ENCODE results near the gene SYNM. TPM values are rescaled to one million over a fixed set of nuclear protein-coding genes. Genes with fewer than 3 reads are reported as not detected.
"Not testable (repeated sequence)": the region's sequence is repeated elsewhere in the genome, so short reads cannot be mapped to it uniquely, and the experiment has no call there.

Gene SYNM
- total RNA-seq, 1 donor from 2014 or later: 1.1 TPM

DNA sequence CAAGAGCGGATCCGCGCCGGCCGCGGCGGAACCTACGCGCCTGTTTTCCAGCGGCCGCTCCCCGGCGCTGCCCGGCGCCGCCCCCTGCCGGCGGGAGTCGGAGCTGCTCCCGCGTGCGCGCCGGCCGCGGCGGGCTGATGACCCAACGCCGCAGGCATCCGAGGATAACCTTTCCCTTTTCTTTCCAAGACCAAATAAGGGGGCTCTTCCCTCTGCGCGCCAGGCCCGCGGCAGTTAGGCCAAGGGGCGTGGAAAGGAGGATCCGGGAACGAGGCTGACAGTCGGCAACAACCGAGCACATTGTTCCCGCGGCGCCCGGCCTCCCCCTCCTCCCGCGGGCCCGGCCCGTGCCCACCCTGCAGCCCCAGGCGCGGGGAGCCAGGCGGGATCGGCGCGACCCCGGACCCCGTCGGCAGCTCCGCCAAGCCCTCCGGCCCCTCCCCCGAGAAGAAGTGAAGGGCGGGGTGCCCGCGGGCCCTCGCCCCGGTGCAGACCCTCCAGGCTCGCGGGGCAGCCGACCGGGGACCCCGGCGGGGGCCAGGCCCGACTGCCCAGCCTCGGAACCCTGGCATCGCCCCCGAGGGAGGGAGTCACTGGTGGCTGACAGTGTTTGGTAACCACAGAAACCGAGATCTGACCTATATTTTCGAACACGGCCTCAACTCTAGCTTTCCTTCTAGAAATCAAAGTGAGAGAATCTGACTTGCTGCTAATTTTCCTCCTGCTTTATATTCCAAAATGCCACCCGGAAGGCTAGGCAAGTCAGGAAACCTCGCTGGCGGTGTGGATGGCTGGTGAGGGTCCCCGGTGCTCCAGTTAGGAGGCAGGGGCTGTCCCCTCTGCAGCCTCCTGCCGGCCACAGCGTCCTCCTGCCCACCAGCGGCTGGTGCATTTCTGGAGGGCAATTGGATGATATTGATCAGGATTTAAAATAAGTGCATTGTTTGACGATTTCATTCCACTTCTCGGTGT, 45.6 kb upstream of the SYNM start:
- peak; percentile 83 for TF ChIP-seq CTCF (IDR thresholded peaks at IDR 0.05; ENCODE audit: unreplicated experiment)
- Mint-ChIP-seq H3K4me1 (ENCODE audit: low read depth) (peaks cover 2% of the 10 kb centered on the region), H3K9me3 (ENCODE audit: low read depth) (no peaks in the 10 kb centered on the region), H3K36me3 (ENCODE audit: insufficient read depth) (no peaks in the 10 kb centered on the region), H3K4me3 (ENCODE audit: low read depth) (peak overlapping the region; percentile 80), H3K27ac (peak overlapping the region; percentile 96), H3K27me3 (peaks cover 45% of the 10 kb centered on the region)
- peak; percentile 73 for DNase-seq (ENCODE audit: low spot score, unreplicated experiment)

- not testable (repeated sequence) for H3K27ac Mint-ChIP-seq
Observed at GRCh38 chr15:99060186-99060585, 44.7 kb upstream of the SYNM start.

DNA sequence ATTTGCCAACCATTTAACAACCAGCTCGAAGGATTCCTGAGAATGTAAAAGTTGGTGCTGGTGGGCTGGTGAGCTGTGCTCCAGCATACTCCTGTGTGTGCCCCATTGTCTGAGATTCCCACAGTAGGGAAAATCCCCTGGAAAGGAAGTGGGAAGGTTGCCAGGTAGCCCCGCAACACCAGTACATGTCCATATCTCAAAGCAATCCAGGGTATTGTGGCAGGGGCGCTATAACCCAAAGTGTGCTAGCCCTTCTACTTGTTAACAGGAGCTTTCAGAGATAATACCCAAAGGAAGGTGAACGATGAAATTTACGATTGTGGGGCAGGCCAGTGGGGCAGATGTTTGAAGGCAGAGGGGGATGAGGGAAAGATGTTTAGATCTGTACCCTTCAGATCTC, 42.7 kb upstream of the SYNM start:
- H3K9me3 Mint-ChIP-seq (ENCODE audit: low read depth): no peaks in the 10 kb centered on the region
- no peak for DNase-seq (ENCODE audit: low spot score, unreplicated experiment)
- H3K27me3 Mint-ChIP-seq: peaks cover 43% of the 10 kb centered on the region

More at GRCh38 chr15:99060186-99060585, 44.7 kb upstream of the SYNM start:
- DNase-seq (ENCODE audit: low spot score, unreplicated experiment); H3K4me1 Mint-ChIP-seq (ENCODE audit: low read depth); H3K4me3 Mint-ChIP-seq (ENCODE audit: low read depth); H3K9me3 Mint-ChIP-seq (ENCODE audit: low read depth); H3K36me3 Mint-ChIP-seq (ENCODE audit: insufficient read depth): not testable (repeated sequence)
- H3K27me3 Mint-ChIP-seq: peaks cover 45% of the 10 kb centered on the region

GRCh38 chr15:99068186-99068585, 36.7 kb upstream of the SYNM start:
- TF ChIP-seq CTCF (IDR thresholded peaks at IDR 0.05; ENCODE audit: unreplicated experiment): no peak
- Mint-ChIP-seq H3K27ac (no peak overlapping the region), H3K9me3 (ENCODE audit: low read depth) (no peaks in the 10 kb centered on the region), H3K36me3 (ENCODE audit: insufficient read depth) (no peaks in the 10 kb centered on the region), H3K4me1 (ENCODE audit: low read depth) (no peaks in the 10 kb centered on the region), H3K4me3 (ENCODE audit: low read depth) (no peak overlapping the region), H3K27me3 (peaks cover 11% of the 10 kb centered on the region)
- DNase-seq (ENCODE audit: low spot score, unreplicated experiment): no peak

More for the DNA sequence above, 42.7 kb upstream of the SYNM start:
- H3K4me3 Mint-ChIP-seq (ENCODE audit: low read depth): no peak overlapping the region
- peaks cover 2% of the 10 kb centered on the region for H3K4me1 Mint-ChIP-seq (ENCODE audit: low read depth)
- no peak for TF ChIP-seq CTCF (IDR thresholded peaks at IDR 0.05; ENCODE audit: unreplicated experiment)
- H3K27ac Mint-ChIP-seq: no peak overlapping the region
- no peaks in the 10 kb centered on the region for H3K36me3 Mint-ChIP-seq (ENCODE audit: insufficient read depth)

GRCh38 chr15:99070208-99070607, 34.7 kb upstream of the SYNM start:
- TF ChIP-seq CTCF (IDR thresholded peaks at IDR 0.05; ENCODE audit: unreplicated experiment): no peak
- no peak for DNase-seq (ENCODE audit: low spot score, unreplicated experiment)
- Mint-ChIP-seq H3K27ac (no peak overlapping the region), H3K9me3 (ENCODE audit: low read depth) (no peaks in the 10 kb centered on the region), H3K36me3 (ENCODE audit: insufficient read depth) (no peaks in the 10 kb centered on the region), H3K4me3 (ENCODE audit: low read depth) (no peak overlapping the region), H3K27me3 (no peaks in the 10 kb centered on the region), H3K4me1 (ENCODE audit: low read depth) (no peaks in the 10 kb centered on the region)

Data from progenitor cell of endocrine pancreas (in vitro differentiated cells).